Osteoblast (primary cell): ENCODE data around the gene FEZF1. TPM values are rescaled to one million over a fixed set of nuclear protein-coding genes. Genes with fewer than 3 reads are reported as not detected.

ENCODE experiments used
- DNase-seq: peaks from one replicate; pipeline ENCODE4 v3.0.0; 2011; ENCODE audit warnings: low spot score, mixed read lengths; ENCODE audit not compliant: insufficient read length; ENCODE audit errors: missing footprints
- H2AFZ ChIP-seq: 2 replicates; pipeline ENCODE4 v1.6.0; 2011; ENCODE audit warnings: mild to moderate bottlenecking, low read length
- H3K27ac ChIP-seq: 2 replicates; pipeline ENCODE4 v1.5.1; 2011; ENCODE audit warnings: mild to moderate bottlenecking, low read depth, low read length, moderate library complexity
- H3K27me3 ChIP-seq: 2 replicates; pipeline ENCODE4 v1.6.0; 2012; ENCODE audit warnings: mild to moderate bottlenecking, control low read depth, inconsistent platforms, low read length, moderate library complexity; ENCODE audit not compliant: insufficient read depth
- H3K36me3 ChIP-seq: 2 replicates; pipeline ENCODE4 v1.5.1; 2011; ENCODE audit warnings: mild to moderate bottlenecking, low read length, control low read depth, moderate library complexity; ENCODE audit not compliant: insufficient read depth
- H3K4me1 ChIP-seq: 2 replicates; pipeline ENCODE4 v1.5.1; 2011; ENCODE audit warnings: mild to moderate bottlenecking, low read length, control low read depth, moderate library complexity; ENCODE audit not compliant: insufficient read depth
- H3K4me2 ChIP-seq: 2 replicates; pipeline ENCODE4 v1.6.0; 2011; ENCODE audit warnings: mild to moderate bottlenecking, low read length; ENCODE audit not compliant: insufficient read depth
- H3K4me3 ChIP-seq: fragments of 200-600 bp; sonication (generic); 3 replicates; pipeline ENCODE4 v1.5.1; 2012; ENCODE audit warnings: mild to moderate bottlenecking, low read length, inconsistent platforms; ENCODE audit not compliant: insufficient read depth
- H3K79me2 ChIP-seq: 2 replicates; pipeline ENCODE4 v1.6.0; 2012; ENCODE audit warnings: mild to moderate bottlenecking, low read length, control low read depth, inconsistent platforms; ENCODE audit not compliant: insufficient read depth
- H3K9me3 ChIP-seq: 2 replicates; pipeline ENCODE4 v1.5.1; 2011; ENCODE audit warnings: low read depth, low read length, control low read depth
- H4K20me1 ChIP-seq: 2 replicates; pipeline ENCODE4 v1.6.0; 2012; ENCODE audit warnings: mild to moderate bottlenecking, low read length, control low read depth; ENCODE audit not compliant: insufficient read depth
- total RNA-seq: library from RNA; depleted of rRNA; stranded (reverse); fragments of >200 nt; gene quantifications from 2 replicates; pipeline ENCODE4 v1.2.3, GENCODE V29; 2012
- TF ChIP-seq, protein P1 (sequence below): IDR thresholded peaks from 2 replicates; pipeline ENCODE4 v1.5.1; 2011; ENCODE audit warnings: mild to moderate bottlenecking, low read depth, low read length, moderate library complexity; ENCODE audit errors: extremely low read depth

The FEZF1 gene
- total RNA-seq, 1 donor: not detected

DNA sequence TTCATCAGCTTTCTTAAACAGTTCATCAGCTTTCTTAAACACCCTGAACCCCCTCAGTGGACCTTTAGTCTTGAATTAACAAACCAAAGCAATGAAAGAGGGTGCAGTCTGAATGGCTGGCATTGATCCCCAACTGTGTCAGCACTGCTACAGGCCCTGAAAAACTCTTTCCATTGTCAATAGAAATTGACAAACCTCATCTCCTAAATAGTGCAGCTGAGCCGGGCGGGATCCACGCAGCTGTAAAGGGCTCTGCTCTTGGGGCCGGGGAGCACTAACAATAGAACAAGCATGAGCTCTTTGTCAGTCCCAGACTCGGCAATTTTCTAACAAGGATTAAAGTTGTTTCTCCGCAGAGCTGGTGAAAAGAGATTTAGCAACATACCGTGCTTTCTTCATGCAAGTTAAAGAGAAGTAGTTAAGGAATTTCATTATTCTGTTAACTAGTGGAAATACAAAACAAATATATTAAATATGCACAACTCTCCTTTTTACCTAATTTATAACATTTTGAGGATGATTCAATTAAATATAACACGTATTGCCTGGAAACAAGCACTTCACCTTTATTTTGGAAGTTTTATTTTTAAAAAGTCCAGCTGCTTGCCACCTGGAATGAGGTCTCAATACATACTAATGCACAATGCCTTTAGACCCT, 24.7 kb upstream of the FEZF1 start:
- TF ChIP-seq, protein P1, sequence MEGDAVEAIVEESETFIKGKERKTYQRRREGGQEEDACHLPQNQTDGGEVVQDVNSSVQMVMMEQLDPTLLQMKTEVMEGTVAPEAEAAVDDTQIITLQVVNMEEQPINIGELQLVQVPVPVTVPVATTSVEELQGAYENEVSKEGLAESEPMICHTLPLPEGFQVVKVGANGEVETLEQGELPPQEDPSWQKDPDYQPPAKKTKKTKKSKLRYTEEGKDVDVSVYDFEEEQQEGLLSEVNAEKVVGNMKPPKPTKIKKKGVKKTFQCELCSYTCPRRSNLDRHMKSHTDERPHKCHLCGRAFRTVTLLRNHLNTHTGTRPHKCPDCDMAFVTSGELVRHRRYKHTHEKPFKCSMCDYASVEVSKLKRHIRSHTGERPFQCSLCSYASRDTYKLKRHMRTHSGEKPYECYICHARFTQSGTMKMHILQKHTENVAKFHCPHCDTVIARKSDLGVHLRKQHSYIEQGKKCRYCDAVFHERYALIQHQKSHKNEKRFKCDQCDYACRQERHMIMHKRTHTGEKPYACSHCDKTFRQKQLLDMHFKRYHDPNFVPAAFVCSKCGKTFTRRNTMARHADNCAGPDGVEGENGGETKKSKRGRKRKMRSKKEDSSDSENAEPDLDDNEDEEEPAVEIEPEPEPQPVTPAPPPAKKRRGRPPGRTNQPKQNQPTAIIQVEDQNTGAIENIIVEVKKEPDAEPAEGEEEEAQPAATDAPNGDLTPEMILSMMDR: no peak
- Histone ChIP-seq H3K27ac (no peak overlapping the region), H3K9me3 (no peaks in the 10 kb centered on the region), H3K4me1 (no peaks in the 10 kb centered on the region), H4K20me1 (no peaks in the 10 kb centered on the region), H3K79me2 (no peaks in the 10 kb centered on the region), H2AFZ (no peak overlapping the region), H3K4me3 (no peak overlapping the region), H3K36me3 (no peaks in the 10 kb centered on the region), H3K27me3 (no peaks in the 10 kb centered on the region), H3K4me2 (no peak overlapping the region)
- no peak for DNase-seq

DNA sequence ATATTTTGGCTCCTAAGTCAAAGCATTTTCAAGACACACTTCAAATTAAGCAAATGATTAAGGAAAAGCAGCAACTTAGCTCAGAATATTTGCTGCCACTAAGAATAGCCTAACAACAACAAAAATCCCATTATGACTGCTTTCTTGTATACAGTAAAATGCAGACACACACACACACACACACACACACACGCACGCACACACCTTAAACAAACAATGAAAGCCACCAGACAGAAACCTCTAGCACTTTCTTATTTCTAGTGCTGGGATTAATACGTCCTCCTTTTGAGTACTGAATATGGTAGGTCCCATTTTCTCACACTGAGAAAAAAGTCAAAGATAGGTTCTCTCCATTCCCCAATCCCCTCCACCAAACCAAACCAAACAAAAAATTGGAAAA, 23.4 kb upstream of the FEZF1 start:
- Histone ChIP-seq H3K4me3 (no peak overlapping the region), H3K9me3 (no peaks in the 10 kb centered on the region), H3K27ac (no peak overlapping the region), H2AFZ (no peak overlapping the region), H3K79me2 (no peaks in the 10 kb centered on the region), H3K27me3 (no peaks in the 10 kb centered on the region), H3K36me3 (no peaks in the 10 kb centered on the region), H4K20me1 (no peaks in the 10 kb centered on the region), H3K4me2 (no peak overlapping the region), H3K4me1 (no peaks in the 10 kb centered on the region)
- no peak for DNase-seq
- TF ChIP-seq, protein P1: no peak

DNA sequence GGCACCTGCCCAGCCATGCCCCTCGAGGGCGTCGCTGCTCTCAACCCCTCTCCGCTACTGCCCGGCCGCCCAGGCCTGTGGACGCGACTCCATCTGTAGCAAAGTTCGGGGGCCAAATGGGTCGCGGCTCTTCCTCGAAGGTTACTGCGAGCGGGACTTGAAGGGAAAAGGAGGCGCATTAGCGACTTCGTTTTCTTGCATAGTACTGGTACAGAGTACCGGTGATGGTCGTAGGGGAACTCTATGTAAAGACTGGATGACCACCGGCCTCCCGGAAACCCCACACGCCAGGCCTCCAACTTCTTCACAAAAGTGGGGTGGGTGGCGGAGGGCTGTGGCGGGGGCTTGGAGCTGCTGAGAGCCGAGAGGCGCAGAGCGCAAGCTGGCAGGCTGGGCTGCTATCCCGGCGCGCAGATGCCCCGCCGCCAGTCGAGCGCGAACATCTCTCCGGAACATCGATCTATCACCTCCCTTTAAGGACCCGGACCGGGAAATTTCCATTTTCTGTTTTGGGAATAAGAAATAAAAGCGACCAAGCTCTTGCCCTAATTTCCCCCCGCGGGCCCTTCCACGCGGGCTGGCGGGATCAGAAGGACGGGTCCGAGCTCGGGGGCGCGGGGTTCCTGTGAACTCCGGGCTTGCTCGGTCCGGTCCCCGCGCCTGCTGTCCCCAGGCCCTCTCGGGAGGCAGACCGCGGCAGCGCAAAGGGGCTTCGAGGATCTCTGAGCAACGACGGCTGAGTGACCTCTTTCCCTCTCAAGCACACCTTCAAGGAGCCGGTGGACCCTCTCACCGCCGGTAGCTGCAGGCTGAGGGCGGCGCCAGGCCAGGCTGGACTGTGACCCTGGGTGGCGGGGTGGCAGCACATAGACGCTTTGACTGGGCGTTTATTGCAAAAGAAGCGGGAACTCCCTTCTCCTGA, 12.2 kb upstream of the FEZF1 start:
- Histone ChIP-seq H3K36me3 (no peaks in the 10 kb centered on the region), H4K20me1 (no peaks in the 10 kb centered on the region), H2AFZ (no peak overlapping the region), H3K27ac (no peak overlapping the region), H3K4me2 (no peak overlapping the region), H3K27me3 (peaks cover 57% of the 10 kb centered on the region), H3K9me3 (no peaks in the 10 kb centered on the region), H3K4me3 (no peak overlapping the region), H3K79me2 (no peaks in the 10 kb centered on the region), H3K4me1 (no peaks in the 10 kb centered on the region)
- TF ChIP-seq, protein P1: no peak
- DNase-seq: no peak
